Uterus (tissue), 2 donors: ENCODE data around the gene KIF9.
"Not testable (repeated sequence)": the region's sequence is repeated elsewhere in the genome, so short reads cannot be mapped to it uniquely, and the experiment has no call there.

ENCODE experiments used
- CTCF ChIP-seq, 4 experiments: fragments of 200-600 bp in 2 of 4; fragments of 450-650 bp in 2 of 4; sonication (generic) in 2 of 4; IDR thresholded peaks; one replicate each; pipeline ENCODE4 v1.5.1; 2016 to 2019; ENCODE audit warnings: antibody characterized with exemption in 4 of 4, mild to moderate bottlenecking in 2 of 4, moderate library complexity in 1 of 4
- POLR2A ChIP-seq, 2 donors: fragments of 450-650 bp; IDR thresholded peaks; one replicate each; pipeline ENCODE4 v1.6.1; 2016; ENCODE audit warnings: antibody characterized with exemption in 2 of 2, mild to moderate bottlenecking in 1 of 2, moderate library complexity in 1 of 2

- not testable (repeated sequence) for TF ChIP-seq CTCF, POLR2A (IDR thresholded peaks at IDR 0.05)
Observed at GRCh38 chr3:47256331-47256730, 26.3 kb downstream of the KIF9 start.
